ENCODE data around the gene EIF6.

The EIF6 gene

DNA sequence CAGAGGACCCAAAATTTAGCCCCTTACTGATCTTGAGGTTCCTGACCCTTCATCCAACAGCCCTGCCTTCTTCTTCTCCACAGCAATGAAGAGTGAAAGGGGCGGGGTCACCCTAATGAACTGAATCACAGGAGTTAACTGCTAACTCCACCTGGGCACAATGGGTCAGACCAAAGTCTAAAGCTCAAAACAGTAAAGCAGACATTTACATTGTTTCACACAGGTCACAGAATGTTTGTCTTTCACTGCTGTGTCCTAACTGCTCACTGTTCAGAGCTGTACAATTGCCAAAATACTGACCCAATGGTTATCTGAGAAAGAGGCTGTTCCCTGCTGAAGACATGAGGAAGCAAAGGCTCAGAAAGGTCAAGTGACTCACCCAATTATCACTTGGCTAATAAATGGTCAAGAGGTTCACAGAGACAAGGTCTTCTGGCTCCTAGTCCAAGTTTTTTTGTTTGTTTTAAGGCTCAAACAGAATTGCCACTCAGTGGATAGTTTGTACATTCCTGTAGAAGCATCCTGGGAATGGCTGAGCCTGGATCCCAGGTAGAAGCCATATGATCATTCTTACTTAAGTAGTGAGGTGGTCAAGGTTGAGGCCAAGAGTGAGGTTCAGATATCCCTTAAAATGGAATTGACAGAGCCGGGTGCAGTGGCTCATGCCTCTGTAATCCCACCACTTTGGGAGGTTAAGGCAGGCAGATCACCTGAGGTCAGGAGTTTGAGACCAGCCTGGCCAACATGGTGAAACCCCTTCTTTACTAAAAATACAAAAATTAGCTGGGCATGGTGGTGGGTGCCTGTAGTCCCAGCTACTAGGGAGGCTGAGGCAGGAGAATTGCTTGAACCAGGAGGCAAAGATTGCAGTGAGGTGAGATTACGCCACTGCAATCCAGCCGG lies 42.8 kb upstream of the EIF6 start:
- H3K36me3 ChIP-seq (ENCODE audit: insufficient read depth, insufficient read length, low read length): peaks cover 12% of the 10 kb centered on the region
- H3K4me3 ChIP-seq (ENCODE audit: insufficient read length, low read depth): no peak overlapping the region
- no peaks in the 10 kb centered on the region for H3K4me1 ChIP-seq (ENCODE audit: insufficient read depth, insufficient read length)
- DNase-seq (ENCODE audit: low read depth, low spot score): no peak
- no peak overlapping the region for H3K9ac ChIP-seq (ENCODE audit: insufficient read length, low read depth)
- no peaks in the 10 kb centered on the region for H3K9me3 ChIP-seq (ENCODE audit: insufficient read depth, low read length)
- TF ChIP-seq YY1 (IDR thresholded peaks at IDR 0.05; ENCODE audit: insufficient read depth, insufficient read length) (no peak), SUZ12 (IDR thresholded peaks at IDR 0.05; ENCODE audit: extremely low read depth, insufficient read depth, insufficient read length) (no peak), ZNF274 (IDR thresholded peaks at IDR 0.05; ENCODE audit: low read depth, low read length) (no peak)
- no peaks in the 10 kb centered on the region for H3K27me3 ChIP-seq (ENCODE audit: insufficient read depth, insufficient read length)

DNA sequence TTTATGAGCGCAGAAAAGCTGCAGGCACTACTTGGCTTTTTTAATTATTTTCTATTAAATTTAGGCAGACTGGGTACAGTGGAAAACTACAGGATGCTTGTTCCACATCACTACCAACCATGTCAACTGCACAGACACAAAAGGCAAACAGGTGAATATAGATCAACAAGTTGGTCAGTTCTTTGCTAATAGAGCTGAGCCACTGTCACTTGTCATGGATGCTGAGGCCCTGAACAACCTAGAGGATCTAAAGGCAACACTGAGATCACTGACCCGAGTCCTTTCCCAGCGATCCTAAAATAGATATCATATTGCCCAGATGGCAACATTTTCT lies 42.1 kb upstream of the EIF6 start:
- Histone ChIP-seq H3K4me3 (ENCODE audit: insufficient read length, low read depth) (no peak overlapping the region), H3K27me3 (ENCODE audit: insufficient read depth, insufficient read length) (no peaks in the 10 kb centered on the region), H3K36me3 (ENCODE audit: insufficient read depth, insufficient read length, low read length) (peaks cover 9% of the 10 kb centered on the region), H3K4me1 (ENCODE audit: insufficient read depth, insufficient read length) (no peaks in the 10 kb centered on the region), H3K9me3 (ENCODE audit: insufficient read depth, low read length) (no peaks in the 10 kb centered on the region), H3K9ac (ENCODE audit: insufficient read length, low read depth) (no peak overlapping the region)
- no peak for DNase-seq (ENCODE audit: low read depth, low spot score)
- TF ChIP-seq SUZ12 (IDR thresholded peaks at IDR 0.05; ENCODE audit: extremely low read depth, insufficient read depth, insufficient read length) (no peak), ZNF274 (IDR thresholded peaks at IDR 0.05; ENCODE audit: low read depth, low read length) (no peak), YY1 (IDR thresholded peaks at IDR 0.05; ENCODE audit: insufficient read depth, insufficient read length) (no peak)

DNA sequence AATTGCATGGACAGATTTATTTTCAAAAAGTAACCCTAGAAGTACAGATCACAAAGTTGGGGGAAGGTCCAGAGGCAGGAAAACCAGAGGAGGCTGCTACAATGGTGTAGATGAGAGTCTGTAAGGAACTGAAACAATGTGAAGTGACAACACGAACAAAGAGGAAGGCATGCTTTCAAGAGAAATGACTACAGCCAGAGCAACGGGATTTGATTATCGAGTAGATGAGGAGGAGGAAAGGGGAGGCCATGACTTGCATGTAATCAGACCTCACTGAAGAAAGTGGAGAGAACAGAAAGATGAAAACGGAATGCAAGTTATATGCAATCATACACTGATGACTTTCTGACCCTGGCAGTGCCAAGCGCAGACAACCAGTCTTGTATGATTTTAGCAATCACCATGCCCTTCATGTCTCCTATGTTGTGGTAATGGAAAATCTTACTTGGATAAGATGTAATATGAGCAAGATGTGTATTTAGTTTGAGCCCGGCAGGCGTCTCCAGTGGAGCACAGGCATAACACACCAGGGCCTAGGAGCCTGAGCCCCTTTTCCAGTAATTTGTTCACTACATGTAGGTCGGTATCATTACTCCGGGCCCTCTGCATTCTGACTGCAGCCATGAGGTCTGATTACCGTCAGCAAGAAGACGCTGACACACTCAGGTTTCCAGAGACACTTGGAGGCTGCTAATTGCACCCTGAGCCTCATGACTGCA lies 41.6 kb upstream of the EIF6 start:
- DNase-seq (ENCODE audit: low read depth, low spot score): no peak
- Histone ChIP-seq H3K9me3 (ENCODE audit: insufficient read depth, low read length) (no peaks in the 10 kb centered on the region), H3K36me3 (ENCODE audit: insufficient read depth, insufficient read length, low read length) (peaks cover 9% of the 10 kb centered on the region), H3K4me3 (ENCODE audit: insufficient read length, low read depth) (no peak overlapping the region), H3K4me1 (ENCODE audit: insufficient read depth, insufficient read length) (no peaks in the 10 kb centered on the region), H3K9ac (ENCODE audit: insufficient read length, low read depth) (no peak overlapping the region), H3K27me3 (ENCODE audit: insufficient read depth, insufficient read length) (no peaks in the 10 kb centered on the region)
- TF ChIP-seq YY1 (IDR thresholded peaks at IDR 0.05; ENCODE audit: insufficient read depth, insufficient read length) (no peak), SUZ12 (IDR thresholded peaks at IDR 0.05; ENCODE audit: extremely low read depth, insufficient read depth, insufficient read length) (no peak), ZNF274 (IDR thresholded peaks at IDR 0.05; ENCODE audit: low read depth, low read length) (no peak)

DNA sequence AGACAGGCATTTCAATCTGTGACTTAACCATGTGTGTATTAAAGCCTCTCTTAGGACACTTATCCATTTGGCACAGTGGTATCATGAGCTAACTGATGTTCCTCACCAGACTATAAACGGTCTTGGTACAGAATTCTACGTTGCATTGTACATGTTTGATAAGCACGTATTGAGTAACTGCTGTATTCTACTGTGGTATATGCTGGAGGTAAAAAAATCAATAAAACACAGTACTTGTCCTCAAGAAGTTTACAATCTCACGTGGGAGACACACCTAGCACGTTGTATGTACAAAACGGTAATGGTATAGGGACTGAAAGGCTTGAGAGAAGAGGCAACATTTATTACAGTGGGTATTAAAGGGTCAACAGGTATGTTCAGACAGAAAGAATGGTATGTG lies 40.8 kb upstream of the EIF6 start:
- Histone ChIP-seq H3K9ac (ENCODE audit: insufficient read length, low read depth) (no peak overlapping the region), H3K4me3 (ENCODE audit: insufficient read length, low read depth) (no peak overlapping the region), H3K36me3 (ENCODE audit: insufficient read depth, insufficient read length, low read length) (peaks cover 8% of the 10 kb centered on the region), H3K27me3 (ENCODE audit: insufficient read depth, insufficient read length) (no peaks in the 10 kb centered on the region), H3K9me3 (ENCODE audit: insufficient read depth, low read length) (no peaks in the 10 kb centered on the region), H3K4me1 (ENCODE audit: insufficient read depth, insufficient read length) (peaks cover 5% of the 10 kb centered on the region)
- DNase-seq (ENCODE audit: low read depth, low spot score): no peak
- TF ChIP-seq ZNF274 (IDR thresholded peaks at IDR 0.05; ENCODE audit: low read depth, low read length): no peak
- TF ChIP-seq SUZ12 (IDR thresholded peaks at IDR 0.05; ENCODE audit: extremely low read depth, insufficient read depth, insufficient read length): no peak
- TF ChIP-seq YY1 (IDR thresholded peaks at IDR 0.05; ENCODE audit: insufficient read depth, insufficient read length): no peak

DNA sequence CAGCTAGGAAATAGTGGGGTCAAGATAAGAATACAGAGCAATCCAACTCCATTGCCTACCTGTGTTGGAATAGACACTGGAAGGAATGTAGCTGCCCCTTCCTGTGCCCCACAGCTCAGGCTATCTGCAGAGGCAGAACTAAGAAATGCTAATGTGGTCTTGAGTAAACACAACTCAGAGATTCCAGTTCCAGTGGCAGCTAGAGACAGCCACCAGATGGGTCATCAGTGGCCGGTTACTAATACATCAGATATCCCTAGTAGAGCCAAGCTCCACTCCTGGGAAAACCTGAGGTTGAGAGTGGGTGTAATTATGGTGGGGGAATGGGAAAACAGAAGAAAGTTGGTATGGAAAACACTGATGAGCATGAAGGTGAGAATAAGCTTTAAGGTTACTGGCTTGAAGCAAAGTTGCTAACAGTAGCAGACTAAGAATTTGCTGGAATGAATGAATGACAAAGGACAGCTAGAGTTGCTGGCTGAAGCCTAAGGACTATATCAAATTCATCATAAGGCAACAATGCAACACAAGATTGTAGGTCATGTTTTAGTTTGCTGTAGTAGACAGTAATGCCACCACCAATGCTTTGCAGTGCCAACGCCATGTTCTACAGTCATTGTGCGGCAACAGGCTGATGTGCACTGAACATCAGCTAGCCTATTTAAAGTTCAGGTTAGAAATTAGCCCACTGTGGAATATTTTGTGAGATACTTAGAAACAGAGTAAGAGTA lies 36.0 kb upstream of the EIF6 start:
- Histone ChIP-seq H3K36me3 (ENCODE audit: insufficient read depth, insufficient read length, low read length) (no peaks in the 10 kb centered on the region), H3K9me3 (ENCODE audit: insufficient read depth, low read length) (no peaks in the 10 kb centered on the region), H3K27me3 (ENCODE audit: insufficient read depth, insufficient read length) (no peaks in the 10 kb centered on the region), H3K4me3 (ENCODE audit: insufficient read length, low read depth) (no peak overlapping the region), H3K4me1 (ENCODE audit: insufficient read depth, insufficient read length) (peaks cover 5% of the 10 kb centered on the region), H3K9ac (ENCODE audit: insufficient read length, low read depth) (no peak overlapping the region)
- TF ChIP-seq YY1 (IDR thresholded peaks at IDR 0.05; ENCODE audit: insufficient read depth, insufficient read length) (no peak), SUZ12 (IDR thresholded peaks at IDR 0.05; ENCODE audit: extremely low read depth, insufficient read depth, insufficient read length) (no peak), ZNF274 (IDR thresholded peaks at IDR 0.05; ENCODE audit: low read depth, low read length) (no peak)
- no peak for DNase-seq (ENCODE audit: low read depth, low spot score)

DNA sequence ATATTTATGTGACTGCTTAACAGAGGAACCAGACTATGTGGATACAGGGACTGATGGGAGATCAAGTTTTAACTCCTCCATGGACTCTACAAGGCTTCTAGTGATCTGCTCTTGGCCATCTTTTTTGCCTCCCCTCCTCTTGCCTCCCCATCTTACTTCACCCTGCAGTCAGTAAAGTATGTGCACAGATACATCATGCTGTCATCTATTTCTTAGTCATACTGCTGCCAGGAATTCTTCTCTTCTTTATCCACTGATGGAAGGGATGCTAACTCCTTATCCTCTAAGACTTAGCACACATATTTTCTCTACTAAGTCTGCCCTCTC lies 35.3 kb upstream of the EIF6 start:
- TF ChIP-seq YY1 (IDR thresholded peaks at IDR 0.05; ENCODE audit: insufficient read depth, insufficient read length) (no peak), SUZ12 (IDR thresholded peaks at IDR 0.05; ENCODE audit: extremely low read depth, insufficient read depth, insufficient read length) (no peak), ZNF274 (IDR thresholded peaks at IDR 0.05; ENCODE audit: low read depth, low read length) (no peak)
- Histone ChIP-seq H3K4me1 (ENCODE audit: insufficient read depth, insufficient read length) (peaks cover 5% of the 10 kb centered on the region), H3K9ac (ENCODE audit: insufficient read length, low read depth) (no peak overlapping the region), H3K36me3 (ENCODE audit: insufficient read depth, insufficient read length, low read length) (no peaks in the 10 kb centered on the region), H3K4me3 (ENCODE audit: insufficient read length, low read depth) (no peak overlapping the region), H3K9me3 (ENCODE audit: insufficient read depth, low read length) (no peaks in the 10 kb centered on the region), H3K27me3 (ENCODE audit: insufficient read depth, insufficient read length) (no peaks in the 10 kb centered on the region)
- DNase-seq (ENCODE audit: low read depth, low spot score): no peak

Measured in NT2/D1 (cell line).